ENCODE measurements around the gene ST8SIA1. TPM values are rescaled to one million over a fixed set of nuclear protein-coding genes. Genes with fewer than 3 reads are reported as not detected.

The ST8SIA1 gene
- polyA plus RNA-seq, 3 donors: 5.2 to 7.0 (median 5.9) TPM

- DNase-seq: no peak
Measured at GRCh38 chr12:22246217-22246846, 88.2 kb downstream of the ST8SIA1 start.

DNA sequence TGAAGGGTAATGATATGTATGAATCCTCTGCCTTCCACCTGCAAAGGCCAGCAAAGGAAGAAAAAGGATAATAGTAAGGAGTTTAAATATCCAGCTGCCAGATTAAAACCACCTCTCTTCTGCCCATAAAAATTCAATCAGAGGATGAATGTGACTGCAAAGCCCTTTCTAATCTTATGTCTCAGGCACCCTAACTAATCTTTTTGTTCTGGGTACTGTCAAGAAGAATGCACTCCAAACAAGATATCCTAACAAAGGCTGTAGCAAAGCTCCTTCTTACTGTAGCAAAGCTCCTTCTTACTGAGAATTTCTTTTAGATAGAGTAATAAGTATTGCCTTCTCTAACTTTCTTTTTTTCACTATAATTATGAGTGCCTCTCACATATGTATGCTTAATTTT, 91.8 kb downstream of the ST8SIA1 start:
- no peak for DNase-seq

GRCh38 chr12:22238211-22238610, 96.3 kb downstream of the ST8SIA1 start:
- DNase-seq: no peak

DNA sequence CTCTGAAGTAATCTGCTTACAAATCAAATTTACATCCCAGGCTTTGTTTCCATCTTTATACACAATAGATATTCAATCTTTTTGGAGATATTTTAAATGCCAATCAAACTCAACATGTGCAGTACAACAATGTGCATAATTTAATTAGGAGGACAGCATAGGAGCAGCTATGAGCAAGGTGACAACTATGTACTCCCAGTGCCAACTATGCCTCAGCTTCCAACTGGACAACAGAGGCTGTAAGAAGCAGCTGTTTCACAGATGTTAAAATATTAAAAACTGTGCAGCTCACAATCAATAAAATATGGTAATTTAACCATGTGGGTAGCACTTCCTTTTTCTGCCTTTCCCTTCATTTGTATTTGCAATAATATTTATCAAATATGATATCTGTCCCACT, 99.9 kb downstream of the ST8SIA1 start:
- no peak for DNase-seq

DNA sequence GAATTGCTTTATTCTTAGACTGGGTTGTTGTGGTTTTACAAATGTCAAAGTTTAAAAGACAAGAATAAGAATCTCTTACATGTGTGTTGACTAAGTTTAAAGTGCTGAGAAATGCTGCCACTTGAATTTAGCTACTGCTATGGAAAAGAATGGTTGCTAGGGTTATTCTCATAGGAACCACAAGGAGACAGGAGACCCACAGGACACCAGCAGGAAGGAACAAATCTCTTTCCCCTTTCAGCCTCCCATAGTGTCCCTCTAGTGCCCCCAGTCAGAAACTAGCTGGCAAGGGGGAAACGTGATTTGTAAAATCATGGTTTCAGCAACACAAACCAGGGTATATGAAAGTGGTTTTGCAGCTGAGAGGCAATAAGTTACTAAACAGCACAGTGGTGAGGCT, 102.7 kb downstream of the ST8SIA1 start:
- no peak for DNase-seq

- no peak for DNase-seq
Measured at GRCh38 chr12:22231078-22231477, 103.4 kb downstream of the ST8SIA1 start.

- no peak for DNase-seq
Measured at GRCh38 chr12:22230280-22230794, 104.2 kb downstream of the ST8SIA1 start.

DNA sequence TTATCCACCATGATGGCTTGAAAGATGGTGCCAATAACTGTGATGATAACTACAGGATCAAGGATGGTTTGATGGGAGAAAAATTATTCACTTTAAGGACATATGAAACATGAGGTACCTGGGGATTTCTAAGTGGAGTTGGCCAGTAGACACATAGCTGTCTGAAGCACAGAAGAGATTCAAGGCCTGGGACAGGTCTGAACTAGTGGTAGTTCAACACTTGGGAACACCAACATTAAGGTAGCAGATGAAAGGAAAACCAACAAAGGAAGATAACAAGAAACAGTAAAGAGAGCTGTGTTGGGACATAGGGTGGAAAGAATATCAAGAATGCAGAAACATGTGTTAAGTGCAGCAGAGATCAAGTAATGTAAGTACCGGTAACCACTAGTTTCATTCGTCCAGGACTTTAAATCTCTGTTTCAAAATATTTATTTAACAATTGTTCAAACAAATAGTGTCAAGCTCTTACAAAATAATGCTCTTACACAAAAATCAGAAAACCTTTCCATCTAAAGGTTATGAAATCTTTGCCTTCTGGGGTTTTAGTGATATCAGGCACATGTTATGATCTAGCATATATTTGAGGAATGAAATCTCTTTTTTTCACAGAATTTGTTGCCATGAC, 104.7 kb downstream of the ST8SIA1 start:
- DNase-seq: no peak

DNA sequence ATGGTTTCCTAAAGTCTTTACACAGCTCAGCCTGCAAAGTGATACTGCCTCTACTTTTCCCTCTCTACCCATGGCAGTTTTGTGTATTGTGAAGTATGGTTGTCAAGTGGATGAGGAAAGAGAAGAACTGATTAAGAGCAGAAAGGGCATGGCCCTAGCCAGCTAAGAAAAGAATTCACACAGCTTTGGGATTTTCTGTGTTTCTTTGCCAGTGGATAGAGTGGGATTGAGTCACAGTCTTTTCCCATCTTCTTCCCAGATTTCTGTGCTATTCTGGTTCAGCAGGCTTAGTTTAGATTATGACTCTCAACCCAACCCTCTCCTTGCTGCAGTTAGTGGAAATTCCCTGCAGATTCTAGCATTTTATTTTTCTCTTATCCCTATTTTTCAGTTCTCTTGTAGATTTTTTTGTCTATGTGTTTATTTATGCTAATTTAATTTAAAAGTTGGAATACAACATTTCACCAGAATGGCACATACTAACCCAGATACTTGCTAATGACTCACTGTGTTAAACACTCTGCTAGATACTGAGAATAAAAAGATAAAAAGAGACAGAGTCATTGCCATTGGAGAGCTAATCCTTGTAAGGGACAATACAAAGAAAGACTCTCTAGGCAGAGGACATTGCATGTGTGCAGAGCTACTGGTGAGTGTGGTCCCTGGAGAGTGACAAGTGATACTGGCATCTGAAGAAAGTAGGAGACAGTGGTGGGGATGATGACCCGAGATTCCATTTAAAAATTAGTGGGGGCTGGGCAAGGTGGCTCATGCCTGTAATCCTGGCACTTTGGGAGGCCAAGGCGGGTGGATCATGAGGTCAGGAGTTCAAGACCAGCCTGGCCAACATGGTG, 106.3 kb downstream of the ST8SIA1 start:
- DNase-seq: no peak

GRCh38 chr12:22223356-22223755, 111.2 kb downstream of the ST8SIA1 start:
- no peak for DNase-seq

DNA sequence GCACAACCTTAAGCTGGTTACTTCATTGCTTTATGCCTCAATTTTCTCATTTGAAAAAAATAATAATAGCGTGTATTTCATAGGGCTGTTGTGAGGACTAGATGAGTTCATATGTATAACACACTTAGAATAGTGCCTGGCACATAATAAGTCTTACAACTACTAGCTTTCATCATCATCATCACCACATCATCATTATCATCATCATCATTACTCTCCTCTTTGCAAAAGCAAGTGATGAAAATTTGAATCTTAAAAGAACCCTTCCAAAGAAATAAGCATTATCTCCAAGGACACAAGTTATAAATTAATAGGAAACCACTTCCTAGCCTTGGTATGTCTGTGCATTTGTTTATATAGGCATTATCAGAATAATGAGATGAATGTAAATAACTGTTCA, 117.0 kb downstream of the ST8SIA1 start:
- no peak for DNase-seq

GRCh38 chr12:22215467-22216253, 118.8 kb downstream of the ST8SIA1 start:
- no peak for DNase-seq

GRCh38 chr12:22211128-22211527, 123.4 kb downstream of the ST8SIA1 start:
- DNase-seq: no peak

DNA sequence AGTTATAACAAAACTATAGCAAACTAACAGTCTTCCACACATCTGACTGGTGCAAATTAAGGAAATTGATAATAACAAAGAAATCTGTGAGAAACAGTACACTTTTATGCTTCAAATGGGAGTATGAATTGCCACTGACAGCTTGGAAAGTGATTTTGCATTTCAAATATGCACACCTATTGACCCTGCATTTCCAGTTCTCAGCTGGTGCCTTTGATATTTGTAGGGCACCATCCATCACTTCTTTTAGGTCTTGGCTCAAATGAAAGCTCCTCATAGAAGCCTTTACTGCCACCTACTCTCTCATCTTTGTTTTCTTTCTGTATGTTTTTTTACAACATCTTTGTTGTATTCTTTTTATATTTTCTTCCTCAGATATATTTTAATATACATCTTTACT, 125.1 kb downstream of the ST8SIA1 start:
- no peak for DNase-seq

DNA sequence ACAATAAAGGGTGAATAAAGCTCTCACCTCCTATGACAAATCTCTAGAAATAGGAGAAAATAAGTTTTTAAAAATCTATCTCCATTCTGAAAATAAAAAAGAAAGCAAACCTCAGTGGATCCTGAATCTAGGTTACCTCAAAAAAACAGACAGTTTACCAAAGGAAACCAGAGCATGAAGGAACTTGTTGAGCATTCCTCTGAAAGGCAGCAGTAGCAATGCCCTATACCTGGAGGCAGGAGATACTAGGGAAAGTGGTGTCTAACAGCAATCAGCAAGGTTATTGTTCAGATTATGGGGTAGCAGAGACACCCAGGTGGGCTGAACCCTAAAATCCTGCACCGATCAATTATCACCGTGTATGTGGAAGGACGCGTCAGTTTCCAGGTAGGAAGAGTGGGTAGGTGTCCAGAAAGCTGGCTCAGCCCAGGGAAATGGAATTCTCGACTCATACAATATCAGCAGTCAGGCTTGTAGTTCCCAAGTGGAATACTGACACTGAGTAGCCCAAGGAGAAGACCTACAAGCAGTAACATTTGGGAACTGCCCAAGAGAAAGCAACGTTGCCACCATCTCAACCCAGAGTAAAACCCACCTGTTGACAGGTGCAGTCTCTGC, 128.3 kb downstream of the ST8SIA1 start:
- DNase-seq: no peak

DNA sequence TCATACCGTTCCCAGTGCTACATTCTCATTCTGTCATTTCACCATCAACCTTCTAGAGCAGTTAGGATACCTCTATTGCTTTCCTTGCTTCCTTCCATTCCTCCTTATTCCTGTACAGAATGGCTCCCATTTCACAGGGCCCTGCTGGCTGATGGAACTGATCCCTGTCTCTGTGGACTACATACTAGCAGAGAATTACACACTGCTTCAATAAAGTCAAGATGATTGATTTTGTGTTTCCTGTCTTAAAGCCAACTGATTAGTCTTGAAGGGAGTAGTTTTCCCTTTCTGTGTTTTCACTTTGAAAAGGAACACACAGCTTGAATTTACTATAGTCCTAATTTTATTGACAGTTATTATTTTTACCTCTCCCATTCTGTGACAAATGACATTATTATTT, 130.1 kb downstream of the ST8SIA1 start:
- DNase-seq: peak; percentile 36

DNA sequence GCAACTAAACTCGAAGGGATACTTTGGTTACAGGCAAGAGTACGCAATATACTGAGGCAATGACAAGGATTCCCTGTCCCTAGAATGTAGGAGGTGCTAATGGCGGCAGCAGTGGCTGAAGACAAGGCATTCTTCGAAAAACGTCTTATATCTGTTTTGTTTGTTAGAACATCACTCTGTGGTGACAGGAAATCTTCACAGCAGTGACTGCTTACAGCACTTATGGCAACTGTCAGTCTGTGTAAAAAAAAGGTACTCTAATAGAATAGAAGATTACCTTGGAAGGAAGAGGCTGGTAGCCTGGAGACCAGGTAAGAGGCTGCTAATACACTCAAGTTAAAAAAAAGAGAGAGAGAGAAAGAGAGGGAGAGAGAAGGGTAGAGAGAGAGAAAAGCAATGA, 131.7 kb downstream of the ST8SIA1 start:
- DNase-seq: no peak

DNA sequence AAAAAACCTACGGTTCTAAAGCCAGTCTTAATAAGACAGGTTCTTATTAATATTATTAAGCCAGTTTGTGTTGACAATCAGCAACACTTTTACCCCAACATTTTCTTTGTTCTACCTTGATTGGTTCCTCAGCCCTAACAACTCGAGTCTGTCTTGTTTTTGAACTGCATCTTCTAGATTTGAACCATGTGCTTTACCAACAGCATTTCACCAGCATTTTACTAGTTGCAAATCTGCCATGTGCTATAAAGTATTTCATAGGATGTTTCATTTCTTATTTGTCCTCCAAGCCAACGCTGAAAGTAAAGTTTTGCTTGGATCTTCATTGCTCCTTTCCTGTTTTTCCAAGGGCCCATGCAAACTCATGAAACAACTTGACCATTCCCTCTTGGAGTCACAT, 133.4 kb downstream of the ST8SIA1 start:
- DNase-seq: no peak

- DNase-seq: no peak
Measured at GRCh38 chr12:22196236-22196635, 138.3 kb downstream of the ST8SIA1 start.

- DNase-seq: no peak
Measured at GRCh38 chr12:22190969-22191368, 143.5 kb downstream of the ST8SIA1 start.

DNA sequence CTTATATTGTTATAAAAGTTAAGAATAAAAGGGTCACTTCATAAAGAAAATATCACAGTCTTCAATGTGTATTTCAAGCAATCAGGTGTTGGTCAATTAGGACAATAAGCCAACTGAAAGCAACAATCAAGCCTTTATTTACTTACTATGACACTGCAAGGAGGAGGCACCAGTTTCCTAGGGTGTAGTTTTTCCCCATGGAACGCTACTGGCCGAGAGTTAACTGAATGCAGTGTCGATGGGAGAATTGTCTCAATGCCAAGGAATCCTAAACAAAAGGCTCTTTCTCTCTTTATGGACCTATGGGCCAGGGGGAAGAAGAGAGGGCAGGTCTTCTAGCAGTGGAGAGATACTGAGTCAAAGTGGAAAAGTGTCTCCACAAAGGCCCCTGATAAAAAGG, 146.1 kb downstream of the ST8SIA1 start:
- no peak for DNase-seq

GRCh38 chr12:22180705-22181104, 153.8 kb downstream of the ST8SIA1 start:
- no peak for DNase-seq
